Testis (tissue), 2 donors: ENCODE data around the gene ACAA2.

ENCODE experiments used
- POLR2A ChIP-seq: fragments of 450-650 bp; IDR thresholded peaks from one replicate; pipeline ENCODE4 v1.6.1; 2017; ENCODE audit warnings: antibody characterized with exemption, mild to moderate bottlenecking, moderate library complexity
- TF ChIP-seq, protein P1 (sequence below), 3 experiments: fragments of 450-650 bp in 2 of 3; fragments of 200-600 bp in 1 of 3; sonication (generic) in 1 of 3; IDR thresholded peaks; one replicate each; pipeline ENCODE4 v1.5.1; 2016 to 2019; ENCODE audit warnings: antibody characterized with exemption in 3 of 3, mild to moderate bottlenecking in 2 of 3, moderate library complexity in 1 of 3

- TF ChIP-seq, protein P1, sequence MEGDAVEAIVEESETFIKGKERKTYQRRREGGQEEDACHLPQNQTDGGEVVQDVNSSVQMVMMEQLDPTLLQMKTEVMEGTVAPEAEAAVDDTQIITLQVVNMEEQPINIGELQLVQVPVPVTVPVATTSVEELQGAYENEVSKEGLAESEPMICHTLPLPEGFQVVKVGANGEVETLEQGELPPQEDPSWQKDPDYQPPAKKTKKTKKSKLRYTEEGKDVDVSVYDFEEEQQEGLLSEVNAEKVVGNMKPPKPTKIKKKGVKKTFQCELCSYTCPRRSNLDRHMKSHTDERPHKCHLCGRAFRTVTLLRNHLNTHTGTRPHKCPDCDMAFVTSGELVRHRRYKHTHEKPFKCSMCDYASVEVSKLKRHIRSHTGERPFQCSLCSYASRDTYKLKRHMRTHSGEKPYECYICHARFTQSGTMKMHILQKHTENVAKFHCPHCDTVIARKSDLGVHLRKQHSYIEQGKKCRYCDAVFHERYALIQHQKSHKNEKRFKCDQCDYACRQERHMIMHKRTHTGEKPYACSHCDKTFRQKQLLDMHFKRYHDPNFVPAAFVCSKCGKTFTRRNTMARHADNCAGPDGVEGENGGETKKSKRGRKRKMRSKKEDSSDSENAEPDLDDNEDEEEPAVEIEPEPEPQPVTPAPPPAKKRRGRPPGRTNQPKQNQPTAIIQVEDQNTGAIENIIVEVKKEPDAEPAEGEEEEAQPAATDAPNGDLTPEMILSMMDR (IDR thresholded peaks at IDR 0.05) = no peak
- TF ChIP-seq POLR2A = no peak
These were observed 42.5 kb upstream of the ACAA2 start for GRCh38 chr18:49855711-49856415.
